ENCODE data around the gene ZNF519.
"Not testable (repeated sequence)": the region's sequence is repeated elsewhere in the genome, so short reads cannot be mapped to it uniquely, and the experiment has no call there.

ZNF519 gene

DNA sequence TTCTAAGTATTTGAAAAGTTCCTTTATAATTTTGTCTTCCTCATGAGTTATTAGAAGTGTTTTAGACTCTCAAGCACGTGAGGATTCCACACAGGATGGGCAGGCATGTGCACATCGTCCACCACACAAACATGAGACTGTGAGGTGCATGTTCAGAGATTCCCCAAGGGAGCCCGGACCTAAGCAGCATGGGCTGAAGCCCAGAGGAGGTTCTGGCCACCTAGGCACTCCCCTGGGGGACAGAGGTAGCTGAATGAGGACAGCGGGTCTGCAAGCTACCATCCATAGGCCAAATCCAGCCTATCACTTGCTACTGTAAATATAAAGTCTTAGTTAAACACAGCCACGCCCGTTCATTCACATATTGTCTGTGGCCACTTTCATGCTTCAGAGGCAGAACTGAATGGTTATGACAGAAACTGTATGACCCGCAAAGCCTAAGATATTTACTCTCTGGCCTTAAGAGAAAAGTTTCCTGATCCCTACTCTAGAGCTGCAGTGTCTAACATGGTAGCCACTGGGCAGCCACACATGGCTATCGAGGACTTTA, 19.4 kb upstream of the ZNF519 start:
- DNase-seq (ENCODE audit: low read depth); H3K4me3 ChIP-seq (ENCODE audit: low read length): not testable (repeated sequence)

DNA sequence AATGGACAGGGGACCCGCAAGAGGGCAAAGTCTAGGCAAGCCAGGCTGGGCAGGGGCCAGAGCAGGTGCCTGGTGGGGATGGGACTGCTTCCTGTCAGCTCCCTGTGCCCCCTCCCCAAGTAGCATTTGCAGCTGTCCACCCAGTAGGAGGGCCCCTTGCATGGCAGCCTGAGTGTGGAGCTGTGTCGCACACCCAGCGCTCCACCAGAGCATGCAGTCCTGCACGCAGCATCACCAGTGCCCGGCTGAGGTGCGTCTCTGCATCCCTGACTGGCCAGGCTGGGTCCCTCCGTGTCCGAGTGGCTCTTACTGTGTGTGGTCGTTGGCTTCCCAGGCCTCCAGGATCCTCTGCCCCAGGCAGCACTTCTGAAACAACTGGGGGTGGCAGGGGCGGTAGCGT, 18.5 kb upstream of the ZNF519 start:
- not testable (repeated sequence) for H3K4me3 ChIP-seq (ENCODE audit: low read length); DNase-seq (ENCODE audit: low read depth)

- not testable (repeated sequence) for DNase-seq (ENCODE audit: low read depth); H3K4me3 ChIP-seq (ENCODE audit: low read length)
Measured at GRCh38 chr18:14149916-14150420, 17.7 kb upstream of the ZNF519 start.

GRCh38 chr18:14149121-14149850, 17.1 kb upstream of the ZNF519 start:
- H3K4me3 ChIP-seq (ENCODE audit: low read length); DNase-seq (ENCODE audit: low read depth): not testable (repeated sequence)

DNA sequence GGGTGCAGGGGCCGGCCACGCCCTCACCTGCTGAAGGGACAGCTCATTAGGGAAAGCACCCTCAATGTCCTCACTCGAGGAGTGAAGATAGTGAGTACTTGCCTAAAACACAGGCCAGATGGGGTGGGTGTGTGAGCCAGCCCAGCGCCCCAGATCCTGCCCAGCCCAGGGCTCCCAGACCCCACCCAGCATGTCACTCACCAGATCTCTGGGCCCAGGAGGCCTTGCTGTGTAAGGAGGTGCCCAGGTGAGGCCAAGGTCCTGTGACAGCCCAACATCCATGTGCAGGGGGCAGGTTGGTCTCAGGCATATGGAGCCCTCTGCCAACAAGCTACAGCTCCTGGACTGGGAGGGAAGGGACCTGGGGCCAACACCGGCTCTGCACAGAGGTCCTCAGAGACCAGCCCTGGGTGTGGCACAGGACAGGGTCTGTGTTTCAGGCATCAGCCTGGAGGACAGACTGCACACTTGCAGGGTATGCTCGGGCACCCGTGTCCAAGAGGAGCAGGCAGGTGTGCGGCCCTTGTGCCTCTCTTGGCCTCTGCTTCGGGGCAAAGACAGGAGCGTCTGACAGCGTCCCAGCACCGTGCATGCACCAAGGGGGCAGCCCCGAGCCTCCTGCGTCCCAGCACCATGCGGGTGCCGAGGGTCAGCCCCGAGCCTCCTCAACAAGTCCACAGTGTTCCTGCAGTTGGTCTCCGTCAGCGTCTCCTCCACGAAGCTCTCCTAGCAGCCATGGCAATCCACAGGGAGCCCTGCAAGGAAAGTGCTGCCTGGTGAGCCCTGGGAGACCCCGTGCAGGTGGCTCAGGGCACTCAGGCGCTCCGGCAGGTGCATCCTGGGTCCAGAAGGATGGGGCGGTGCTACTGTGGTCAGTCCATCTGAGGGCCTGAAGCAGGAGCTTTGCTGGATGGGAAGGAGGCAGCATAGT, 16.0 kb upstream of the ZNF519 start:
- not testable (repeated sequence) for DNase-seq (ENCODE audit: low read depth); H3K4me3 ChIP-seq (ENCODE audit: low read length)

- not testable (repeated sequence) for DNase-seq (ENCODE audit: low read depth); H3K4me3 ChIP-seq (ENCODE audit: low read length)
Measured at GRCh38 chr18:14146771-14147170, 14.5 kb upstream of the ZNF519 start.

DNA sequence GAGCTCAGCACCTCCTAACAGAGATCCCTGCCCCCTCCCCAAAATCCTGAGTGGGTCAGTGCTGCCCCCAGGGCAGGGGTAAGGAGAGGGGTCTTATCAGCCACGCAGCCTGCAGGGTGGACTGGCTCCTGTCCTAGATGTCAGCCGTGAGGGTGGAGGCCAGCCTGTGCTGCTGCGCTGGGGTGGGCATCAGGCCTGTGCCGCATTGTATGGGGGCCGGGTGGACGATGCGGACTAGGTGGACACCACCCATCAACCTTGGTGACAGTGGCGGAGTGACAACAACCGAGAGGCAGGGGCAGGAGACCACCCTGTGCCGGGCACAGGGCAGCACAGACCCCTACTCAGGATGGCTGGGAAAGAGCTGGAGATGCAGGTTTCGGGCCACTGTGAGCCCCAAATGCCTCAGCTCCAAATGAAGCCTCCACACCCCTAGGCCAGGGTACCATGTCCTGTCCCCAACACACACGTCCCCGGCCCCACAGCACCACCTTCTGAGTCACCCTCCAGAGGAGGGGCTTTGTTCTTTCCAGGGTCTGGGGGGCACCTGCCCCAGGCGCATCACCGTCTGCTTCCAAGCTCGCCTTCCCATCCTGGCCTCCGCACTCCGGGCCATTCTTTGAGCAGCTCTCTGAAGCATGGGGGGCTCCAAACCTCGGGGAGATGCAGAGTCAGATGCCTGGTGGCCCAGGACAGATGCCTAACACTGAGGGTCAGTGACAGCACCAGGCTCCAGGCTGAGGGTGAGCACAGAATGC, 13.5 kb upstream of the ZNF519 start:
- DNase-seq (ENCODE audit: low read depth); H3K4me3 ChIP-seq (ENCODE audit: low read length): not testable (repeated sequence)

DNA sequence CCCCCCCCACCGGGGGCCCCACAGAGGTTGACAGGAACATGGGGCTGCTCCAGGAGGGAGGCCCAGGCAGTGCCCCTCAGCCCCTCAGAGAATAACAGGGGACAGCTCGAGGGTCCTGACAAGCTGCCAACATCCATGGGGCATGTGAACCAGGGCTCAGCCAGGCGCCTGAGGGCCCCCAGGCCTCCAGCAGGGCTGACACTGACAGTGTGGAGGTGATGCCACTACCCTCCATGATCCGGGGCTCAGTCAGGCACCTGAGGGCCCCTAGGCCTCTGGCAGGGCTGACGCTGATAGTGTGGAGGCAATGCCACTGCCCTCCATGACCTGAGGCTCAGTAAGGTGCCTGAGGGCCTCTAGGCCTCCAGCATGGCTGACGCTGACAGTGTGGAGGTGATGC, 12.8 kb upstream of the ZNF519 start:
- H3K4me3 ChIP-seq (ENCODE audit: low read length); DNase-seq (ENCODE audit: low read depth): not testable (repeated sequence)

DNA sequence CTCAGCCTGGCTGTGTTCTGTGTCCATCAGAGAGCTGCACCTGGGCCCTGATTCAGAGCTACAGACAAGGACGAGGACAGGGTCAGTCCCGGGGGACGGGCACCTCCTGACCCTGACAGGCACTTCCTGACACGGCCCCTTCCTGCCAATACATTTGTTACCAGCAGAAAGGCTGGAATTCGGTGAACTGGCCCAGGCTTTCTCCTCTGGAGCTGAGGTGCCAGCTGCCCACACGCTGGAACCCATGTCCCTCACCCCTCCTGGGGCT, 12.3 kb upstream of the ZNF519 start:
- TF ChIP-seq, protein P1, sequence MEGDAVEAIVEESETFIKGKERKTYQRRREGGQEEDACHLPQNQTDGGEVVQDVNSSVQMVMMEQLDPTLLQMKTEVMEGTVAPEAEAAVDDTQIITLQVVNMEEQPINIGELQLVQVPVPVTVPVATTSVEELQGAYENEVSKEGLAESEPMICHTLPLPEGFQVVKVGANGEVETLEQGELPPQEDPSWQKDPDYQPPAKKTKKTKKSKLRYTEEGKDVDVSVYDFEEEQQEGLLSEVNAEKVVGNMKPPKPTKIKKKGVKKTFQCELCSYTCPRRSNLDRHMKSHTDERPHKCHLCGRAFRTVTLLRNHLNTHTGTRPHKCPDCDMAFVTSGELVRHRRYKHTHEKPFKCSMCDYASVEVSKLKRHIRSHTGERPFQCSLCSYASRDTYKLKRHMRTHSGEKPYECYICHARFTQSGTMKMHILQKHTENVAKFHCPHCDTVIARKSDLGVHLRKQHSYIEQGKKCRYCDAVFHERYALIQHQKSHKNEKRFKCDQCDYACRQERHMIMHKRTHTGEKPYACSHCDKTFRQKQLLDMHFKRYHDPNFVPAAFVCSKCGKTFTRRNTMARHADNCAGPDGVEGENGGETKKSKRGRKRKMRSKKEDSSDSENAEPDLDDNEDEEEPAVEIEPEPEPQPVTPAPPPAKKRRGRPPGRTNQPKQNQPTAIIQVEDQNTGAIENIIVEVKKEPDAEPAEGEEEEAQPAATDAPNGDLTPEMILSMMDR (IDR thresholded peaks at IDR 0.05; ENCODE audit: insufficient read depth, low read depth, low read length, missing control alignments) = no peak
- no peak for DNase-seq (ENCODE audit: low read depth)
- no peak overlapping the region for H3K4me3 ChIP-seq (ENCODE audit: low read length)

GRCh38 chr18:14143871-14144627, 11.8 kb upstream of the ZNF519 start:
- not testable (repeated sequence) for H3K4me3 ChIP-seq (ENCODE audit: low read length); DNase-seq (ENCODE audit: low read depth)

- DNase-seq (ENCODE audit: low read depth); H3K4me3 ChIP-seq (ENCODE audit: low read length): not testable (repeated sequence)
Measured at GRCh38 chr18:14143396-14143795, 11.2 kb upstream of the ZNF519 start.

GRCh38 chr18:14142177-14142576, 9.9 kb upstream of the ZNF519 start:
- not testable (repeated sequence) for DNase-seq (ENCODE audit: low read depth); H3K4me3 ChIP-seq (ENCODE audit: low read length)

DNA sequence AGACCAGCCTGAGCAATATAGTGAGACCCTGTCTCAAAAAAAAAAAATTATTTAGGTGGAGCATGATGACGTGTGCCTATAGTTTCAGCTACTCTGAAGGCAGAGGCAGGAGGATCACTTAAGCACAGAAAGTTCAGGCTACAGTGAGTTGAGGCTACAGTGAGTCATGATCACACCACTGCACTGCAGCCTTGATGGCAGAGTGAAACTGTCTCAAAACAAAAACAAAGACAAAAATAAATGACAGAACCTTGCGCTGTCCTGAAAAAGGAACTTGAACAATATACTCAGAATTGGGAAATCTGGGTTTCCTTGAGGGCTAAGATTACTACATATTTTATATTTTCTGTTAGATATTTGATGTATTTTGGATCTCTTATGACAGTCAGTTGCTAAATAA, 7.3 kb upstream of the ZNF519 start:
- DNase-seq (ENCODE audit: low read depth); H3K4me3 ChIP-seq (ENCODE audit: low read length): not testable (repeated sequence)

DNA sequence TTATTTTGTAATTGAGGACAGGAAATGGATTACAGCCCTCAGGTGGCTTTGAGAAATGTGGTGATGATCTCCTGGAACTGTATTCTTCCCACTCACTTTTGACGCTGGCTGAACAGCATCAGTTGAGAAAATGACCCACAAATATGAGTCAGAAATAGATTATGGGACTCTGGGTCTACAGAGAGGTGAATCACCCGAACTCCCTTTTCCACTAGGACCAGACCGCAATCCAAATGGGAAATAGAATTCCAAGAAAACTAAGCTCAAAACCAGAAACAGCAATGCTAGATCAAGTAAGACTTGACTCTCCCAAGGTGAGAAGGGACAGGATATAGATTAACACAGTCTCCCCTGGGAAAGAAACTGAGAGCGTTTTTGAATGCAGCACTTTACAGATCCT, 5.7 kb upstream of the ZNF519 start:
- H3K4me3 ChIP-seq (ENCODE audit: low read length); DNase-seq (ENCODE audit: low read depth): not testable (repeated sequence)

GRCh38 chr18:14131696-14132270, 452 bp downstream of the ZNF519 start:
- peak overlapping the region; percentile 64 for H3K4me3 ChIP-seq (ENCODE audit: low read length)
- not testable (repeated sequence) for DNase-seq (ENCODE audit: low read depth)

DNA sequence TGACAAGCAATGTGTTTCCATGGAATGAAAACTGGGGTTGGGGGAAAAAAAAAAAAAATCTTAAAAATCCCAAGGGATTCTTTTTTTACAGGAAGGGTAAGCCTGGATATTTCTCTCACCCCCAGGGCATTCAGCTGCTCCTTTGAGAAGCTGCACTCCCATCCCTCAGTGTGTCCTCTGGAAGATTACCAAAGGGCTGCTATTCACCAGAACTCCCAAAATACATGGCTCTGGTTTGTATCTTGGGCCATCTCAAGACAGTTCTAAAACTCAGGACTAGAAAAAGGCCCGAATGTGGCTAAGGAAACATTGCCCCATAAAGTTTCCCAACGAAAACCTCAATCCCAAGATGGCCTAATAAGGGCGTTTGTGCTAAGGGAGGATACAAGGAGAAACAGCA, 1.4 kb downstream of the ZNF519 start:
- H3K4me3 ChIP-seq (ENCODE audit: low read length); DNase-seq (ENCODE audit: low read depth): not testable (repeated sequence)

All from epithelial cell of esophagus (primary cell).